ENCODE results near the gene DAAM2. TPM values are rescaled to one million over a fixed set of nuclear protein-coding genes. Genes with fewer than 3 reads are reported as not detected.

DAAM2 gene
- total RNA-seq, 1 donor from 2014 or later: 87.2 TPM

DNA sequence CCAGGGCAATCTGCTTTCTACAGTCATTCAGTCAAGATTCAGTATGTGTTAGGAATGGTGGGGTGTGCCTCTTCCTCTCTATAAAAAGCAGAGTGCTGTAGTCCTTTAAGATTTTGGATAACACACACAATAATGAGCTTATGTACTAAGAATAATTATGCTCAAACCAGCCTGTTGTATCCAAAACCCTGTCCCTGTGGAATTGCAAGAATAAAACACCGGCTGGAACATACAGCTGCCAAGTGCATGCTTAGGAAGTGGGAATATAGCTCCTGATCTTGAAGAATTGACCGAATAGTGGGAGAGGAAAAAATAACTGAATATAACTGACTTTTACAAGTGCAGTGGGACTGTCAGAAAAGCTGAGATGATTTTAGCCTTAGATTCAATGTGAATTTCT lies 143.1 kb downstream of the DAAM2 start:
- TF ChIP-seq CTCF (IDR thresholded peaks at IDR 0.05): no peak
- Mint-ChIP-seq H3K9me3 (ENCODE audit: unreplicated experiment) (no peaks in the 10 kb centered on the region), H3K27ac (ENCODE audit: unreplicated experiment) (no peak overlapping the region), H3K4me3 (ENCODE audit: unreplicated experiment) (no peak overlapping the region), H3K36me3 (ENCODE audit: unreplicated experiment) (no peaks in the 10 kb centered on the region), H3K27me3 (ENCODE audit: unreplicated experiment) (no peaks in the 10 kb centered on the region), H3K4me1 (ENCODE audit: unreplicated experiment) (peaks cover 43% of the 10 kb centered on the region)
- DNase-seq (ENCODE audit: extremely low spot score, unreplicated experiment): no peak

- H3K27me3 Mint-ChIP-seq (ENCODE audit: unreplicated experiment): no peaks in the 10 kb centered on the region
- H3K4me1 Mint-ChIP-seq (ENCODE audit: unreplicated experiment): peaks cover 36% of the 10 kb centered on the region
- DNase-seq (ENCODE audit: extremely low spot score, unreplicated experiment): no peak
- H3K36me3 Mint-ChIP-seq (ENCODE audit: unreplicated experiment): no peaks in the 10 kb centered on the region
- TF ChIP-seq CTCF (IDR thresholded peaks at IDR 0.05): no peak
- H3K27ac Mint-ChIP-seq (ENCODE audit: unreplicated experiment): no peak overlapping the region
- H3K4me3 Mint-ChIP-seq (ENCODE audit: unreplicated experiment): no peak overlapping the region
- H3K9me3 Mint-ChIP-seq (ENCODE audit: unreplicated experiment): no peaks in the 10 kb centered on the region
Measured at GRCh38 chr6:39936857-39937256, 144.7 kb downstream of the DAAM2 start.

GRCh38 chr6:39937686-39938333 lies 145.6 kb downstream of the DAAM2 start:
- no peak for TF ChIP-seq CTCF (IDR thresholded peaks at IDR 0.05)
- Mint-ChIP-seq H3K27me3 (ENCODE audit: unreplicated experiment) (no peaks in the 10 kb centered on the region), H3K9me3 (ENCODE audit: unreplicated experiment) (no peaks in the 10 kb centered on the region), H3K4me3 (ENCODE audit: unreplicated experiment) (no peak overlapping the region), H3K27ac (ENCODE audit: unreplicated experiment) (no peak overlapping the region), H3K36me3 (ENCODE audit: unreplicated experiment) (no peaks in the 10 kb centered on the region), H3K4me1 (ENCODE audit: unreplicated experiment) (peaks cover 30% of the 10 kb centered on the region)
- no peak for DNase-seq (ENCODE audit: extremely low spot score, unreplicated experiment)

- H3K27ac Mint-ChIP-seq (ENCODE audit: unreplicated experiment): no peak overlapping the region
- H3K9me3 Mint-ChIP-seq (ENCODE audit: unreplicated experiment): no peaks in the 10 kb centered on the region
- TF ChIP-seq CTCF (IDR thresholded peaks at IDR 0.05): no peak
- no peaks in the 10 kb centered on the region for H3K27me3 Mint-ChIP-seq (ENCODE audit: unreplicated experiment)
- H3K4me1 Mint-ChIP-seq (ENCODE audit: unreplicated experiment): peaks cover 20% of the 10 kb centered on the region
- DNase-seq (ENCODE audit: extremely low spot score, unreplicated experiment): no peak
- no peak overlapping the region for H3K4me3 Mint-ChIP-seq (ENCODE audit: unreplicated experiment)
- no peaks in the 10 kb centered on the region for H3K36me3 Mint-ChIP-seq (ENCODE audit: unreplicated experiment)
Measured at GRCh38 chr6:39938773-39939654, 146.8 kb downstream of the DAAM2 start.

- no peak for DNase-seq (ENCODE audit: extremely low spot score, unreplicated experiment)
- H3K27me3 Mint-ChIP-seq (ENCODE audit: unreplicated experiment): no peaks in the 10 kb centered on the region
Measured at GRCh38 chr6:39941138-39941537, 149.0 kb downstream of the DAAM2 start.

More at GRCh38 chr6:39941138-39941537, 149.0 kb downstream of the DAAM2 start:
- Mint-ChIP-seq H3K36me3 (ENCODE audit: unreplicated experiment) (no peaks in the 10 kb centered on the region), H3K4me1 (ENCODE audit: unreplicated experiment) (peaks cover 11% of the 10 kb centered on the region), H3K9me3 (ENCODE audit: unreplicated experiment) (no peaks in the 10 kb centered on the region), H3K27ac (ENCODE audit: unreplicated experiment) (no peak overlapping the region), H3K4me3 (ENCODE audit: unreplicated experiment) (no peak overlapping the region)
- no peak for TF ChIP-seq CTCF (IDR thresholded peaks at IDR 0.05)
